NCI-H226 (cell line): ENCODE measurements around the gene EFCC1.

Experiments used
- DNase-seq: peaks from one replicate; pipeline ENCODE4 v3.0.0-alpha.2; 2015

EFCC1 gene

GRCh38 chr3:129016356-129016719 is 15.2 kb downstream of the EFCC1 start:
- DNase-seq = no peak

DNA sequence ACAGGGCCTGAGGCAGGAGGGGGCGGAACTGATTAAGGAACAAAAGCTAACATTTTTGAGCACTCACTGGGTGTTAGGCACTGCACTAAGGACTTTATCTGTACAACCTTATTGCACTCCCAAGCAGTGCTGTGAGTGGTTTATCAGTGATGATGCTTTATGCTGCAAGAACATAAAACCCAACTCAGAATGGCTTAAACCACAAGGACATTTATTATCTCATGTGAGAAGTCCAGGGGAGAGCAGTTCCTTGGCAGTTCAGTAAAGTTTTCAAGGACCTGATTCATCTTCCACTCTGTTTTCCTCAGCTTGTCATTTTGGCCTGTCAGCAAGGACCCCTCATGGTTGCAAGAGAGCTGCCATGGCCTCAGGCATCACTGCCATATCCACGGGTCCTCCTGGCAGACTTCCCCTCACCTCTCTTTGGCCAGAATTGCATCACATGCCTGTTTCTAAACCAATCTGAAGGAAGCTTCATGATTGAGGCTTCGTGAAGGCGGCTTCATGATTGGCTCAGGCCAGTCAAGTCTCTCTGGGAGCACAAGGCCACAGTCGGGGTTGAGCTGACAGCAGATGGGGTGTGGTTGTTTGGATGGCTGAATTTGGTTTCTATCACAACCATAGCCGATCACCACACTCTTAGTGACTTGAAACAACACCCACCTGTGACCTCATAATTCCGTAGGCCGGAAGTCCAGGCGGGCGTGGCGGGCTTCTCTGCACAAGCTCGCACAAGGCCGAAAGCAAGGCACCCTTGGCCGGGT is 15.8 kb downstream of the EFCC1 start:
- peak; percentile 17 for DNase-seq

- no peak for DNase-seq
Measured at GRCh38 chr3:129017484-129017899, 16.4 kb downstream of the EFCC1 start.

- no peak for DNase-seq
Measured at GRCh38 chr3:129018271-129018670, 17.2 kb downstream of the EFCC1 start.

DNA sequence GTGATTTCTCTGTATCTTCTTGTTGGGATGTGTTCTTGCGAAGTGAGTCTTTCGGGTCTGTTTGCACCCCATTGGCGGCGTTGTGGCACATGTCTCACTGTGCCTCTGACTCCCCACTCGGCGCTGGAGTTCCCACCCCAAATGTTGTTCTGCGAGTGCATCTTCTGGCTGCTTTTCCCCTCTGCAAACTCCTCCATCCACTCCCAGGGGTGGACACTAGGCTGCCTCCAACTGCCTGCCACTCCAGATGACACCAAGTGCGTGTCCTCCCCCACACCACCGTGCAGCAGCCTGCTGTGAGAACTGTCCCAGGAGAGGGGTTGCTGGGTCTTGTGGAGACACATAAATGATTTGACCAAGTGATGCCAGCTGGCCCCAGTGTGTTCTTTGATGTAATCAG is 17.6 kb downstream of the EFCC1 start:
- no peak for DNase-seq

DNA sequence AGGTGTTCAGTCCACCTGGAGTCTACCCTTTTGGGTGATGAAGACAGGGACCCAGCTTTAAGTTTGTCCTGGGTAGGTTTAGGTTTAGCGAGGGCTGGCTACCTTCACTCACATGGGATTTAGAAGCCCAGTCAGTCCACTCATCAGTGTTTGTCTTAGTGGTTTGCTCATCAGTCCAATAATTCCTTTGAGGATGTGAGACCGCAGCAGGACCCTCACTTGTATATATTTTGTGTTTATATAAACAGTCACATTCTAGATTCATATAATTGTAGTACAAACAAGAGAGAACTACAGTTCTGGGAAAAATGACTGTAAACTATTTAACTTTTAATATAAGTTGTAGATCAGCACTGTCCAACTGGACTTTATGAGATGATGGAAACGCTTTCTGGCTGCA is 18.2 kb downstream of the EFCC1 start:
- no peak for DNase-seq

- no peak for DNase-seq
Measured at GRCh38 chr3:129020691-129021090, 19.6 kb downstream of the EFCC1 start.

DNA sequence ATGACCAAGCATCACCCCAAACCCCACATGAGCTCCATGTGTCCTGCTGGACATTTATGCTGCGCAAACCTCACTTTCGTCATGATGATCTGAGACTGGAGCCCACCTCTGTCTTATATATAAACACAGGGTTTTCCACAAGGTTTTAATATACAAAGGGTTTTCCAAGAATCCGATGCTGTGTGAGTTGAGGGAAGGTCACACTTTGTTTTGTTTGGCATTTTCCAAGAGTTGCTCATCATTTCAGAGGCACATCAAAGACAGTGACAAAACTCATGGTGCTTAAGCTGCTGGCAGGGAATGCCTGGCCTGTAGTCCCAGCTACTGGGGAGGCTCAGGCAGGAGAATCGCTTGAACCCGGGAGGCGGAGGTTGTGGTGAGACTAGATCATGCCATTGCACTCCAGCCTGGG is 20.0 kb downstream of the EFCC1 start:
- DNase-seq = no peak

DNA sequence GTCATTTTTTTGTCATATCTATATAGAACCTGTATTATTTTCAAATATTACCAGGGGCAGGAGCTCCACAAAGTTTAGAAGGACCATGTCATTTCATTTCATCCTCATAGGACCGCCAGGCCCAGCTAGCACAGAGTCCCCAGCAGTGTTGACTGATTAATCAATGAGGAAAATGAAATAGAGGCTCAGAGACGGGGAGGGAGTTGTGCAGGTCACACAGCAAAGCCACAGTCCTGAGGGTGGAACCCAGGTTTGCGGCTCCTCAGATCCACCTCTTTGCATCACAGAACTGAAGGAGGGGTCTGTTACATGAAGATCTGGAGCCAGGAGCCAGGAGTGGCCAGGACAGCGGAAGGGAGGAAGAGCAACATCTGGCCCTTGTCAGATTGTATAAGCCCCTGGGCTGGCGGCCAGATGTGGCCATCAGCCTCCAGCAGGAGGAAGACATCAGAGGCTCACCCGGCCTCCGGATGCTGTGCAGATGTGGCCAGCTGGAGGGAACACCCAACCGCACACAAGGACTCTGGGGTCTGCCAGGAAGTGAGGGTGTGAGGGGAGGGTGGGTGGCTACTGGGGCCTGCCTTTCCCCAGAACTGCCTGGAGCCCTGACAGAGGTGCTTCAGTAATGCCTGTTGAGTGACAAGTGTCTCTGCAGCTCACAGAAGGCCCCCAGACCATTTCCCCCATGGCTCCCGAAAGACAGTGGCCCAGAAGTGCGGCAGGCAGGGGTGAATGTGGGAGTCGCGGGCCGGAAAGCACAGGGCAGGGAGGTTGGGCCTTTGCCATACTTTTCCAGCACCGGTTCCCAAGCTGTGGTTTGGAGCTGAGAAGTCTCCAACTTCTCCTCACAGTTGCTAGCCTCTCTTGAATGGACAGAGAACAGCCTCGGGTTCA is 21.3 kb downstream of the EFCC1 start:
- no peak for DNase-seq

GRCh38 chr3:129023008-129023358 is 21.9 kb downstream of the EFCC1 start:
- DNase-seq = no peak

DNA sequence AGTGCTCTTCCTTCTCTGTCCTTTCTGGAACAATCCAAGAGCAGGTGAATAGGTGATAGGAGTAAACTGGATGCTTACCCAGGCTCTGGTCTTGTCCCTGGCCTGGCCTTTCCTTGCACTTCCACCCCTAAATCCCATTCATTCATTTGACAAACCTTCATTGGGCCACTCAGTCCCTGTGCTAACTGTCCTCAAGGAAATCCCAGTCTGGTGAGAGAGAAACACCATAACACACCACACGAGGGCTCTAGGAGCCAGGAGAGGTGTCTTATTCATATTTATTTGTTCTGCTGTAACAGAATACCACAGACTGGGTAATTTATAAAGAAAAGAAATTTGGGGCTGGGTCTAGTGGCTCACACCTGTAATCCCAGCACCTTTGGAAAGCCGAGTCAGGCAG is 22.8 kb downstream of the EFCC1 start:
- DNase-seq = no peak

- DNase-seq = no peak
Measured at GRCh38 chr3:129025108-129025507, 24.0 kb downstream of the EFCC1 start.

DNA sequence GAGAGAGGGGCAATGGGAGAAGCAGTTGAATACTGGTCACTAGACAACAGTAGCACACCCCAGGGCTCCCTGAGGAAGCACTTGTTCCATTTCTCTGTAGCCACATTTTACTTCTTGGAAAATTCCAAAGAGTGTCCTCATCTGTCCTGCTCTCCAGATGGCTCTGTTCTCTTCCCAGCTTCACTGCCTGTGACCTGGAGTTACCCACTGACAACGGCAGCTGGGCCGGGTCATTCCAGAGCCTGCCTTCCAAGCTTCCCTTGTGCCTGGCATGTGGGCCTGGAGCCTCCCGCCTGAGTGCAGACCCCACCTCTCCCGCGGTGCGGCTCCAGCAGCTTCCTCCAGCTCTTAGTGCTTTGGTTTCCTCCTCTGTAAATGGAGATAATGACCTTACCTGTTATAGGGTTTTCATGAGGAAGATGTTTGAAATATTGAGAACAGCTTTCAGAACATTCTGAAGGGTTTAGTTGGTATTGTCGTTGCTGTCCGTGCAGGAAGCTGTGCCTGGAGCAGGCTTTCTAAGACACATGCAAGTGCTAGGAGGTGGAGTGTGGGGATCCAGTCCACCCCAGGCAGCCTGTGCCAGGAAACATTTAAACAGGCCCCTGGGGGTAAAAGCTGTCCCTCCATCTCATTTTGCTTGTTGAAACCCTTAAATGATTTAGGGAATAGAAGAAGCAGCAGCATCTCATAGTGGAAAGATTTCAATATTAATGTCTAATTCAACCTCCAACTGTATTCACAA is 24.8 kb downstream of the EFCC1 start:
- DNase-seq = no peak

- peak; percentile 96 for DNase-seq
Measured at GRCh38 chr3:129026728-129027543, 25.8 kb downstream of the EFCC1 start.

GRCh38 chr3:129027544-129027880 is 26.4 kb downstream of the EFCC1 start:
- no peak for DNase-seq

DNA sequence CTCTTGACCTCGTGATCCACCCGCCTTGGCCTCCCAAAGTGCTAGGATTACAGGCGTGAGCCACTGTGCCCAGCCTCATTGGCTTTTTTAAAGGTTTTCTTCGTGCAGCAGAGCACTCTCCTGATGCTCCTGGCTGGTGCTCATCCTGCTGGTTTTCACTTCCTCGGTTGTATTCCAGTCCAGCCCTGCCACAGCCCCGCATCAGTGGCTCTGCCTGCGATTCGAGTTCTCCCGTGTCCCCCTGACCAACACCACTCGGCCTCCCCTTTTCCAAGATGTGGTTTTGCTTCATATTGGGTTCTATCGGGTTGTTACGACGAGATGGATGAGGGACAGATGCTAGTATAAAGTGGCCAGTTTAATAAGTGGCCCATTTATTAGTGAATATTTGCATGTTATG is 27.8 kb downstream of the EFCC1 start:
- no peak for DNase-seq

DNA sequence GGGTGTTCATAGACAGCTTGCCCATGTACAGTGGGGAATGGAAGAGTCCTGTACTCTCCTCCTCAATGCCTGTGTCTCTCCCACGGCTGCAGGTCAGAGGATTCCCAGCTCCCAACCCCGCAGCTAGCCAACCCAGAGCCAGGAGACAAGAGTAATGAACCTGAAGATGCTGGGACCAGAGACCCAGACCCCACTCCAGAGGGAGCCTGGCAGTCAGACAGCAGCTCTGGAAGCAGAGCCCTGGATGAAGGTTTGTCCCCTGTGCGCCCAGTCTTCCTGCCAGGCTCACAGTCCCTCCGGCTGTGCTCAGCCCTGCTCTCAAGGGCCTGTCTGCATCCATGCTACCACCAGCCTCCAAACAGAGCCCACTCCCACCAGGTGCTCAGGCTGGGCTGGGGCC is 29.5 kb downstream of the EFCC1 start:
- no peak for DNase-seq

DNA sequence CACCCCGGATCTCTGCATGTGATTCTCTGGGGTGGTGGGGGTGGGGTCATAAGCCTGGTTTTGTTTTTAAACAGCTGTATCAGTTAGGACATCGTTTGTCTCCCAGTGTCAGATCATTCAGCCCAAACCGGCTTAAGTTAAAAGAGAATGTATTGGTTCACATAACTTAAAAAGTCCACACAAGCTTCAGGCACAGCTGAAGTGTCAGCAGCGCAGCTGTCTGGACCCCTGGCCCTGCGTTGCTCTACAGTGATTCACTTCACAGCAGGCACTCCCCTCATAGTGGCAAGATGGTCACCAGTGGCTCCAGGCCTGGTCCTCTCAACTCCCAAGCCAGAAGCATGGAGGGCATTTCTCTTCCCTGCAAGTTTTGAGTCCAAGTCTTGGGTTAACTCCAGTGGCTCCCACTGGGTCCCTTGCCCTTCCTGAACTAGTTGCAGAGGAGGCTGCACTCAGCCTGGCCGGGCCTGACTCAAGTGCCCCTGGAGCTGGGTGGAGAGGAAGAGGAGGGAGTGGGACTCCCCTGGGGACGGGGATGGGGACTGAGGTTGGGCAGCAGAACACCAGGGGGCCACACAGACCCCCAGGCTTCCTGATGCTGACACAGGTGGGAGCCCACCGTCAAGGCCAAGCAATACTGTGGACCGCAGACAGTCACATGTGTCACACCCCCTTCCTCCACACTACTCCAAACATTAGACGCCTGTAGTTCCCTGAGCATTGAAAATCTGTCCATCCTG is 30.5 kb downstream of the EFCC1 start:
- DNase-seq = no peak

DNA sequence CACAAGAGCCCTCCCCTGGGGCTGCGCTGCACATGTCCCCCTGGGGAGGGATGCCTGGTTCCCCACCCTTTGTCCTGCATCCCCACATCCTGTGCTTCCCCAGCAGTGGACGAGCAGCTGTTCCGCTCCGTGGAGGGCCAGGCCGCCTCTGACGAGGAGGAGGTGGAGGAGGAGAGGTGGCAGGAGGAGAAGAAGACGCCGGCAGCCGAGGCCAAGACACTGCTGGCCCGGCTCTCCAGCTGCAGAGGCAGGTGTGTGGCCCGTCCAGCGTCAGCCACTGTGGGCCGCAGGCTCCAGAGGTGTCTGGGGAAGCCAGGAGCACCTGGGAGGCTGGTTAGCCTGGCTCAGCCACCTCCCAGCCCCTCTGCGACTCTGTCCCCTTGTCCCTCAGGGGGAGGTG is 31.6 kb downstream of the EFCC1 start:
- DNase-seq = no peak

- DNase-seq = no peak
Measured at GRCh38 chr3:129033151-129033550, 32.0 kb downstream of the EFCC1 start.

DNA sequence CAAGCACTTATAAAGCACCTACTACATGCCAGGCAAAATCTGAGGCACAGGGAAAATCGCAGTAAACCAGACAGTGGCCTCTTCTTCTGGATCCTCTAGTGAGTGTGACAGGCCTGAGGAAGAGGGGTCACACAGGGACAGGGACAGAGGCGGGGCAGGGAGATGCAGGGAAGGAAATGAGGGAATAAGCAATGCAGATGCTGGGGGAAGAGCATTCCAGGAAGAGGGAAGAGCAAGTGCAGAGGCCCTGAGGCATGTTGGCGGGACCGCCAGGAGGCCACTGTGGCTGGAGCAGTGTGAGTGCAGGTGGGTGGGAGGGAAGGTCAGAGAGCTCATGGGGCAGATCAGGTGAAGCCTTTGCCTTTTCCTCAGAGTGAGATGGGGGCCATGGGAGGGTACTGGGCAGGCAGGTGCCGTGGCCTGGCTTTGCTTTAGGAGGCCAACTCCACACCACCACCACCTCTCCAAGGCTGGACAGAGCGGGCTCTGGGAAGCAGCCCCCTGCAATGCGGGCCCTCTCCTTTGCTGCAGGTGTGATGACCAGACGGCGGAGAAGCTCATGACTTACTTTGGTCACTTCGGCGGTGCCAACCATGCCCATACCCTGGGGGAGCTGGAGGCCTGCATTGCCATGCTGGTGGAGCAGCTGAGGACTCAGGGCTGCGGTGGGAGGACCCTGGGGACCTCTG is 32.7 kb downstream of the EFCC1 start:
- DNase-seq = no peak

- no peak for DNase-seq
Measured at GRCh38 chr3:129034642-129035041, 33.5 kb downstream of the EFCC1 start.
